AG04450 (cell line): ENCODE data around the gene ARSB. TPM values are rescaled to one million over a fixed set of nuclear protein-coding genes. Genes with fewer than 3 reads are reported as not detected.

Experiments
- CTCF ChIA-PET: fragments of 300-600, 350-600 bp; formaldehyde crosslinking; extraction: SDS; loops from one replicate; lab custom pipeline; 2022; ENCODE audit warnings: antibody characterized with exemption, inconsistent platforms; lab: Charles Lee
- POLR2A ChIA-PET: fragments of 350-600 bp; formaldehyde crosslinking; extraction: SDS; loops from one replicate; lab custom pipeline; 2021; ENCODE audit warnings: antibody characterized with exemption, inconsistent platforms; lab: Yijun Ruan, JAX
- DNase-seq: peaks from one replicate; pipeline ENCODE4 v3.0.0-alpha.2; 2011; ENCODE audit warnings: low read depth, low spot score
- H3K27ac ChIP-seq: one replicate; pipeline ENCODE4 v1.5.1; 2012; ENCODE audit warnings: low read depth, low read length, control low read depth
- H3K27me3 ChIP-seq: one replicate; pipeline ENCODE4 v1.6.0; 2012; ENCODE audit warnings: low read length; ENCODE audit not compliant: control insufficient read depth, insufficient read depth
- H3K4me3 ChIP-seq: 2 replicates; pipeline ENCODE4 v1.5.1; 2011; ENCODE audit warnings: mild to moderate bottlenecking, low read depth, low read length, control low read depth
- H3K9me3 ChIP-seq: 2 replicates; pipeline ENCODE4 v1.5.1; 2012; ENCODE audit warnings: low read length; ENCODE audit not compliant: control insufficient read depth, insufficient read depth
- polyA plus RNA-seq: library from polyadenylated mRNA; depleted of rRNA; stranded (reverse); fragments of >200 nt; gene quantifications from 2 replicates; pipeline ENCODE4 v1.2.3, GENCODE V29; 2011
- TF ChIP-seq, protein P1 (sequence below): IDR thresholded peaks from 2 replicates; pipeline ENCODE4 v1.5.1; 2011; ENCODE audit warnings: low read depth, low read length, control low read depth, inconsistent platforms

Gene ARSB
- polyA plus RNA-seq, 1 experiment: 21.0 TPM

DNA sequence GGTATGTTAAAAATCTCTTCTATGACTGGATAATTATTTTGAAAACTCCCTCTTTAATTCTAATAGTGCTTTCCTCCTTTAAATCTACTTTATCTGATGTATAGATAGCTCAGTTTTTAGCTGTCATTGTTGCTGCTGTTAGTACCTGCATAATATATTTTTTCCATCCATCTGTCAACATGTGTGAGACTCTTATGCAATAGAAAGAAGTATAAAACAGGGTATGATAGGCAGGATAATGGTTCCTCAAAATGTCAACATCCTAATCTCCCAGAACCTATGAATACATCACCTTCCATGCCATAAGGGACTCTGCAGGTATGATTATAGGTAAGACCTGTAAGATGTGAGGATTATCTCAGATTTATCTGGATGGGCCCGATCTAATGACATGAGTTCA, 199.7 kb downstream of the ARSB start:
- H3K9me3 ChIP-seq: no peaks in the 10 kb centered on the region
- H3K27ac ChIP-seq: no peak overlapping the region
- no peaks in the 10 kb centered on the region for H3K27me3 ChIP-seq
- TF ChIP-seq, protein P1, sequence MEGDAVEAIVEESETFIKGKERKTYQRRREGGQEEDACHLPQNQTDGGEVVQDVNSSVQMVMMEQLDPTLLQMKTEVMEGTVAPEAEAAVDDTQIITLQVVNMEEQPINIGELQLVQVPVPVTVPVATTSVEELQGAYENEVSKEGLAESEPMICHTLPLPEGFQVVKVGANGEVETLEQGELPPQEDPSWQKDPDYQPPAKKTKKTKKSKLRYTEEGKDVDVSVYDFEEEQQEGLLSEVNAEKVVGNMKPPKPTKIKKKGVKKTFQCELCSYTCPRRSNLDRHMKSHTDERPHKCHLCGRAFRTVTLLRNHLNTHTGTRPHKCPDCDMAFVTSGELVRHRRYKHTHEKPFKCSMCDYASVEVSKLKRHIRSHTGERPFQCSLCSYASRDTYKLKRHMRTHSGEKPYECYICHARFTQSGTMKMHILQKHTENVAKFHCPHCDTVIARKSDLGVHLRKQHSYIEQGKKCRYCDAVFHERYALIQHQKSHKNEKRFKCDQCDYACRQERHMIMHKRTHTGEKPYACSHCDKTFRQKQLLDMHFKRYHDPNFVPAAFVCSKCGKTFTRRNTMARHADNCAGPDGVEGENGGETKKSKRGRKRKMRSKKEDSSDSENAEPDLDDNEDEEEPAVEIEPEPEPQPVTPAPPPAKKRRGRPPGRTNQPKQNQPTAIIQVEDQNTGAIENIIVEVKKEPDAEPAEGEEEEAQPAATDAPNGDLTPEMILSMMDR: no peak
- no peak for DNase-seq
- POLR2A ChIA-PET: no interaction called here
- CTCF ChIA-PET: no interaction called here
- H3K4me3 ChIP-seq: no peak overlapping the region

DNA sequence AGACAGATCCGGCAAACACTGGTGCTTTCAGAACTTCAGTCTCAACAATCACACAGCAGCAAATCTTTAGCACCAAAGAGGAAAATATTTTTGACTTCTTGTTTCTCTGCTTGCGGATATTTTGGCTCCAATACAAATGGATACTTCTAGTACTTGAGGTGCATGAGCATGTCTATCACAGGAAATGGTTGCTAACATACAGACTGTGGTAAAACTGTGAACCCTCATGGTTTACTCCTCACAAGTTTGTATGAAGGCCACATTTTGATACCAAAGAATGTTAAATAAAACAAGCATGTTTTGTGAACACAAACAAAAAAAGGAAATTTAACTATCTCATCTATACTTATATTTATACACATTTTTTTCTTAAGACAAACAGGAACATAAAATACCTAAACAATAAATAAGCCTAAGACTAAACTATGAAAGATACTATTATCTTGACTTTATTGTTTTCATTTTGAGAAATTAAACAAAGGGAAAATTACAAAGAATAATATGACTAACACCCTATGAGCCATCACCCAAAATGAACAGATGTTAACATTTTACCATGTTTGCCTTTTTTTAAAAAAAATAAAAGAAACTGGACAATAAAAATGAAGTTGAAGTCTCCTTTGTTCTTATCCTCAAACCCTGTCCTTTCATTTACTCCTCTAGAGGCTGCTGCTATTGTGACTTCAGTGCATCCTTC, 201.5 kb downstream of the ARSB start:
- POLR2A ChIA-PET: no interaction called here
- no peaks in the 10 kb centered on the region for H3K27me3 ChIP-seq
- CTCF ChIA-PET: no interaction called here
- no peak overlapping the region for H3K4me3 ChIP-seq
- TF ChIP-seq, protein P1: no peak
- no peak for DNase-seq
- H3K9me3 ChIP-seq: no peaks in the 10 kb centered on the region
- H3K27ac ChIP-seq: no peak overlapping the region

DNA sequence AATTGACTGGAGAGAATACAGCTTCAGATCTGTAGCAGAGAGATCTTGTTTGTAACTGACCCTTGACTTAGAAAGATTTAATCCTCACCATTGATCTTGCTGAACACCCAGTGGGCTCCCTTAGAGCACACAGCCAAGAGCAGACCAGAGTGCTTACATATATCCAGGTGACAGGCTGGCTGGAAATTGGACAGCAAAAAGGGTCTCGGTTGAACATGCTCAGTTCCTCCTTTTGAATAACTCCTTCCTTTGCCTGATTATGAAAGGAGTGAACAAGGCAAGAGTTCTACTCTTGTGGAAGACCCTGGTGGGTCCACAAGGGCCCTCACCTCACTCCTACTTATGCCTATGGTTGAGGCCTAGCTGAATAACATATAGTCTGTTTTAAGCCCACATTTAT, 202.4 kb downstream of the ARSB start:
- DNase-seq: no peak
- CTCF ChIA-PET: no interaction called here
- Histone ChIP-seq H3K4me3 (no peak overlapping the region), H3K27ac (no peak overlapping the region), H3K27me3 (no peaks in the 10 kb centered on the region), H3K9me3 (no peaks in the 10 kb centered on the region)
- POLR2A ChIA-PET: no interaction called here
- TF ChIP-seq, protein P1: no peak

DNA sequence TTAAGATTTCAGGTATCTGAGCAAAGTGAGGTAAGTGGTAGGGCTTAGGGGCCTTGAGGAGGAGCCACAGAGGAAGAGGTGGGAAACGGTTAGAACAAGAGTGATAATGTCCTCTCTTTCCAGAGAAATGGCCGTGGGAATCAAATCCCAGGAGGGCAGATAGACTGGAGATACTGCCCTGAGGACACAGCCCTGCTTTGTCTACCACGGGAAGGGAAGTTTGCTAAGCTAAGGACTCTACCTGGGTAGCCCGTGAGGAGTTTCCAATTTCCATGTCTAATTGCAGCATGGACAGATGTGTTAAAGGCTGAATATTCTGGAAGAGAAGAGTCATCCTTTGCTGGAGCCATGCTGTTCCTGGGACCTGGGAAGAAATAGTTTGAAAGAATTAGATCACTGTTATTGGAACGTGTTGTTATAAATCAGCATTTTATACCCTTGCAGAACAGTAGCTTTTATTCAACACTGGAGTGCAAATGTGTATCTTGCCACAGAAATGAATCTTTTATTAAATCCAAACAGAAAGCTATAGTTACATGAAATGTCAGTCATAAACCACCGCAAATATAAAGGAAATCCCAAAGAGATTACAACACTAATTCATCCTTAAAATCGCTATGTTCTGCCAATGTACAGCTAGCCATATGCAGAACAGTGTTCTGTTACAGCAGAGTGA, 203.4 kb downstream of the ARSB start:
- CTCF ChIA-PET: no interaction called here
- H3K4me3 ChIP-seq: no peak overlapping the region
- DNase-seq: no peak
- peaks cover 1% of the 10 kb centered on the region; the same call in 1 of the 2 replicates for H3K9me3 ChIP-seq
- H3K27me3 ChIP-seq: no peaks in the 10 kb centered on the region
- H3K27ac ChIP-seq: no peak overlapping the region
- POLR2A ChIA-PET: no interaction called here
- TF ChIP-seq, protein P1: no peak
